Glutamatergic neuron (in vitro differentiated cells): ENCODE measurements around the gene ABCA2. TPM values are rescaled to one million over a fixed set of nuclear protein-coding genes. Genes with fewer than 3 reads are reported as not detected.

Experiments
- DNase-seq: peaks from one replicate; pipeline ENCODE4 v3.0.0; 2022
- H3K27ac Mint-ChIP-seq: one replicate; pipeline ENCODE4 v1.8.0; 2020; ENCODE audit warnings: mild to moderate bottlenecking, mixed read lengths, inconsistent platforms; ENCODE audit not compliant: unreplicated experiment
- H3K27me3 Mint-ChIP-seq: one replicate; pipeline ENCODE4 v1.8.0; 2020; ENCODE audit warnings: mild to moderate bottlenecking, moderate library complexity, mixed read lengths, inconsistent platforms; ENCODE audit not compliant: unreplicated experiment
- H3K36me3 Mint-ChIP-seq: one replicate; pipeline ENCODE4 v1.8.0; 2020; ENCODE audit warnings: mild to moderate bottlenecking, mixed read lengths, inconsistent platforms; ENCODE audit not compliant: unreplicated experiment
- H3K4me1 Mint-ChIP-seq: one replicate; pipeline ENCODE4 v1.8.0; 2020; ENCODE audit warnings: mild to moderate bottlenecking, low read depth, mixed read lengths, inconsistent platforms; ENCODE audit not compliant: unreplicated experiment
- H3K4me3 Mint-ChIP-seq: one replicate; pipeline ENCODE4 v1.8.0; 2020; ENCODE audit warnings: mild to moderate bottlenecking, mixed read lengths, inconsistent platforms; ENCODE audit not compliant: unreplicated experiment
- H3K9me3 Mint-ChIP-seq: one replicate; pipeline ENCODE4 v1.8.0; 2020; ENCODE audit warnings: mild to moderate bottlenecking, moderate library complexity, mixed read lengths, inconsistent platforms; ENCODE audit not compliant: unreplicated experiment
- CTCF ChIP-seq: fragments of 200-600 bp; sonication (generic); IDR thresholded peaks from one replicate; pipeline ENCODE4 v1.5.0; 2021; ENCODE audit not compliant: partially characterized antibody, unreplicated experiment
- total RNA-seq: library from RNA; stranded (reverse); fragmentation: NEBNext Ultra II Directional; extraction: Animal tissue kit (Norgen Biotek cat#: 25700); gene quantifications from one replicate; pipeline ENCODE4 v1.2.1, GENCODE V29; 2021; ENCODE audit not compliant: unreplicated experiment

The ABCA2 gene
- total RNA-seq, 1 donor from 2014 or later, result 70.7 TPM

- Mint-ChIP-seq H3K4me1 (peaks cover 2% of the 10 kb centered on the region), H3K36me3 (no peaks in the 10 kb centered on the region), H3K27me3 (peaks cover 5% of the 10 kb centered on the region), H3K27ac (no peak overlapping the region), H3K9me3 (peaks cover 3% of the 10 kb centered on the region), H3K4me3 (no peak overlapping the region)
- no peak for TF ChIP-seq CTCF
- no peak for DNase-seq
Observed at GRCh38 chr9:137019891-137020683, 8.0 kb downstream of the ABCA2 start.

- Mint-ChIP-seq H3K4me1 (peaks cover 2% of the 10 kb centered on the region), H3K9me3 (peaks cover 3% of the 10 kb centered on the region), H3K27ac (no peak overlapping the region), H3K36me3 (no peaks in the 10 kb centered on the region), H3K27me3 (peaks cover 5% of the 10 kb centered on the region), H3K4me3 (no peak overlapping the region)
- no peak for DNase-seq
- no peak for TF ChIP-seq CTCF
Observed at GRCh38 chr9:137018761-137019559, 9.1 kb downstream of the ABCA2 start.

- Mint-ChIP-seq H3K4me1 (no peaks in the 10 kb centered on the region), H3K27ac (no peak overlapping the region), H3K27me3 (peaks cover 4% of the 10 kb centered on the region), H3K36me3 (no peaks in the 10 kb centered on the region), H3K9me3 (peaks cover 2% of the 10 kb centered on the region), H3K4me3 (no peak overlapping the region)
- TF ChIP-seq CTCF, result no peak
- DNase-seq, result no peak
Observed at GRCh38 chr9:137017791-137018497, 10.1 kb downstream of the ABCA2 start.

GRCh38 chr9:137017071-137017470 lies 11.0 kb downstream of the ABCA2 start:
- Mint-ChIP-seq H3K9me3 (peaks cover 1% of the 10 kb centered on the region), H3K36me3 (no peaks in the 10 kb centered on the region), H3K27ac (no peak overlapping the region), H3K4me1 (no peaks in the 10 kb centered on the region), H3K4me3 (no peak overlapping the region), H3K27me3 (peaks cover 4% of the 10 kb centered on the region)
- TF ChIP-seq CTCF, result no peak
- no peak for DNase-seq
